WTC11 (cell line): ENCODE measurements around the gene NFKB1. TPM values are rescaled to one million over a fixed set of nuclear protein-coding genes. Genes with fewer than 3 reads are reported as not detected.

Experiments
- ATAC-seq: fragments of 200-7000 bp; cut with Tn5 transposase; 2 replicates; pipeline ENCODE4 v1.10.0; 2021; ENCODE audit warnings: mild to moderate bottlenecking, moderate library complexity
- CTCF ChIA-PET: fragments of 300-600 bp; sonication (Branson Sonifier 250); formaldehyde crosslinking; loops from one replicate; lab custom pipeline; 2021; ENCODE audit warnings: antibody characterized with exemption; lab: Charles Lee
- POLR2A ChIA-PET: fragments of 350-600 bp; sonication (Branson Sonifier 250); formaldehyde crosslinking; loops from one replicate; lab custom pipeline; 2021; ENCODE audit warnings: antibody characterized with exemption; lab: Charles Lee
- DNase-seq: peaks from one replicate; pipeline ENCODE4 v3.0.0; 2021; ENCODE audit warnings: low spot score
- H3K27ac Mint-ChIP-seq: 2 replicates; pipeline ENCODE4 v1.8.0; 2021; ENCODE audit warnings: mixed read lengths
- H3K27me3 Mint-ChIP-seq: 2 replicates; pipeline ENCODE4 v1.8.0; 2021; ENCODE audit warnings: low read depth, mild to moderate bottlenecking, moderate library complexity, mixed read lengths
- H3K36me3 Mint-ChIP-seq: 2 replicates; pipeline ENCODE4 v1.8.0; 2021; ENCODE audit warnings: mixed read lengths
- H3K4me1 Mint-ChIP-seq: 2 replicates; pipeline ENCODE4 v1.8.0; 2022; ENCODE audit warnings: mixed read lengths
- H3K4me3 Mint-ChIP-seq: 2 replicates; pipeline ENCODE4 v1.8.0; 2021; ENCODE audit warnings: mild to moderate bottlenecking, moderate library complexity, mixed read lengths
- H3K9me3 Mint-ChIP-seq: 2 replicates; pipeline ENCODE4 v1.8.0; 2021; ENCODE audit warnings: mixed read lengths
- AR ChIP-seq: fragments of 250-450 bp; sonication (Bioruptor Pico); IDR thresholded peaks from 2 replicates; pipeline ENCODE4 v1.9.0; 2021; ENCODE audit warnings: mild to moderate bottlenecking
- ATF6 ChIP-seq: sonication (generic); formaldehyde crosslinking; IDR thresholded peaks from 2 replicates; pipeline ENCODE4 v1.8.1; 2023; ENCODE audit warnings: mild to moderate bottlenecking, missing genetic modification reagents
- CBFB ChIP-seq: sonication (generic); formaldehyde crosslinking; IDR thresholded peaks from 2 replicates; pipeline ENCODE4 v1.8.1; 2022; ENCODE audit warnings: mild to moderate bottlenecking, low read depth, missing genetic modification reagents
- CDX4 ChIP-seq: fragments of 250-450 bp; sonication (Bioruptor Pico); IDR thresholded peaks from 2 replicates; pipeline ENCODE4 v1.9.0; 2021; ENCODE audit warnings: moderate library complexity, mild to moderate bottlenecking, inconsistent platforms, borderline replicate concordance
- CREB1 ChIP-seq: sonication (generic); formaldehyde crosslinking; IDR thresholded peaks from 2 replicates; pipeline ENCODE4 v1.8.0; 2023; ENCODE audit warnings: mild to moderate bottlenecking, missing genetic modification reagents
- E2F1 ChIP-seq: sonication (generic); formaldehyde crosslinking; IDR thresholded peaks from 2 replicates; pipeline ENCODE4 v1.8.0; 2022; ENCODE audit warnings: mild to moderate bottlenecking, missing genetic modification reagents
- E2F4 ChIP-seq: sonication (generic); formaldehyde crosslinking; IDR thresholded peaks from 2 replicates; pipeline ENCODE4 v1.8.1; 2022; ENCODE audit warnings: low read depth, mild to moderate bottlenecking, moderate library complexity, missing genetic modification reagents, borderline replicate concordance
- ETV6 ChIP-seq: sonication (generic); formaldehyde crosslinking; IDR thresholded peaks from 2 replicates; pipeline ENCODE4 v1.8.1; 2022; ENCODE audit warnings: mild to moderate bottlenecking, missing genetic modification reagents
- FOXP4 ChIP-seq: sonication (generic); formaldehyde crosslinking; IDR thresholded peaks from 2 replicates; pipeline ENCODE4 v1.8.0; 2022; ENCODE audit warnings: mild to moderate bottlenecking, missing genetic modification reagents
- HMGA2 ChIP-seq: fragments of 250-450 bp; sonication (Bioruptor Pico); IDR thresholded peaks from 2 replicates; pipeline ENCODE4 v1.4.0; 2021; ENCODE audit warnings: mild to moderate bottlenecking, moderate library complexity
- KAT7 ChIP-seq: sonication (generic); formaldehyde crosslinking; IDR thresholded peaks from 2 replicates; pipeline ENCODE4 v1.8.1; 2023; ENCODE audit warnings: missing genetic modification reagents, mild to moderate bottlenecking, borderline replicate concordance
- MAX ChIP-seq: sonication (generic); formaldehyde crosslinking; IDR thresholded peaks from 2 replicates; pipeline ENCODE4 v1.8.0; 2022; ENCODE audit warnings: mild to moderate bottlenecking, missing genetic modification reagents
- RELA ChIP-seq: sonication (generic); formaldehyde crosslinking; IDR thresholded peaks from 2 replicates; pipeline ENCODE4 v1.8.1; 2022; ENCODE audit warnings: missing genetic modification reagents, mild to moderate bottlenecking, borderline replicate concordance
- SMAD4 ChIP-seq: sonication (generic); formaldehyde crosslinking; IDR thresholded peaks from 2 replicates; pipeline ENCODE4 v1.8.0; 2022; ENCODE audit warnings: mild to moderate bottlenecking, missing genetic modification reagents
- STAT6 ChIP-seq: sonication (generic); formaldehyde crosslinking; conservative IDR thresholded peaks from 2 replicates; pipeline ENCODE4 v1.8.1; 2023; ENCODE audit warnings: mild to moderate bottlenecking, low read depth, missing genetic modification reagents, moderate library complexity
- TEAD1 ChIP-seq: sonication (generic); formaldehyde crosslinking; IDR thresholded peaks from 2 replicates; pipeline ENCODE4 v1.8.0; 2022; ENCODE audit warnings: mild to moderate bottlenecking, missing genetic modification reagents
- ZBTB21 ChIP-seq: sonication (generic); formaldehyde crosslinking; IDR thresholded peaks from 2 replicates; pipeline ENCODE4 v1.8.1; 2023; ENCODE audit warnings: mild to moderate bottlenecking, missing genetic modification reagents, borderline replicate concordance
- ZNF121 ChIP-seq: sonication (generic); formaldehyde crosslinking; IDR thresholded peaks from 2 replicates; pipeline ENCODE4 v1.8.0; 2023; ENCODE audit warnings: missing genetic modification reagents
- ZNF263 ChIP-seq: sonication (generic); formaldehyde crosslinking; IDR thresholded peaks from 2 replicates; pipeline ENCODE4 v1.8.1; 2022; ENCODE audit warnings: low read depth, mild to moderate bottlenecking, moderate library complexity, missing genetic modification reagents
- ZNF396 ChIP-seq: fragments of 250-450 bp; sonication (Bioruptor Pico); IDR thresholded peaks from 2 replicates; pipeline ENCODE4 v1.8.0; 2021; ENCODE audit warnings: mild to moderate bottlenecking, moderate library complexity, borderline replicate concordance
- ZNF671 ChIP-seq: fragments of 250-450 bp; sonication (Bioruptor Pico); IDR thresholded peaks from 2 replicates; pipeline ENCODE4 v1.8.0; 2021; ENCODE audit warnings: mild to moderate bottlenecking
- total RNA-seq: library from RNA; stranded (reverse); gene quantifications from 3 replicates; pipeline ENCODE4 v1.2.3, GENCODE V29; 2021

Gene NFKB1
- total RNA-seq, 1 experiment from 2014 or later = 5.6 TPM

- TF ChIP-seq STAT6 (CRISPR knock-in tag) (no peak), CDX4 (CRISPR knock-in tag) (no peak), ZNF671 (no peak), ZBTB21 (no peak), MAX (CRISPR knock-in tag) (no peak), ETV6 (CRISPR knock-in tag) (no peak), KAT7 (no peak), RELA (CRISPR knock-in tag) (no peak), E2F4 (CRISPR knock-in tag) (no peak), ZNF121 (CRISPR knock-in tag) (no peak), TEAD1 (no peak), AR (CRISPR knock-in tag) (no peak), FOXP4 (CRISPR knock-in tag) (no peak), ZNF396 (CRISPR knock-in tag) (no peak)
These were observed 34.4 kb downstream of the NFKB1 start (continued) for GRCh38 chr4:102535398-102536082.

- Mint-ChIP-seq H3K4me3 (no peak overlapping the region), H3K36me3 (no peaks in the 10 kb centered on the region), H3K27ac (no peak overlapping the region), H3K27me3 (no peaks in the 10 kb centered on the region), H3K4me1 (no peaks in the 10 kb centered on the region), H3K9me3 (no peaks in the 10 kb centered on the region)
- DNase-seq (no peak), ATAC-seq (no peak)
- ChIA-PET CTCF (no interaction called here), POLR2A (no interaction called here)
- TF ChIP-seq CREB1 (CRISPR knock-in tag) = no peak
- TF ChIP-seq ZNF263 (CRISPR knock-in tag) = no peak
- TF ChIP-seq E2F1 (CRISPR knock-in tag) = no peak
- TF ChIP-seq E2F4 (CRISPR knock-in tag) = no peak
- no peak for TF ChIP-seq HMGA2 (CRISPR knock-in tag)
- no peak for TF ChIP-seq SMAD4 (CRISPR knock-in tag)
- no peak for TF ChIP-seq CBFB (CRISPR knock-in tag)
- TF ChIP-seq ATF6 = no peak
- TF ChIP-seq MAX (CRISPR knock-in tag) = no peak
These were observed 35.6 kb downstream of the NFKB1 start for GRCh38 chr4:102536768-102537167.
